ENCODE measurements around the gene ASIC2.

Gene ASIC2

DNA sequence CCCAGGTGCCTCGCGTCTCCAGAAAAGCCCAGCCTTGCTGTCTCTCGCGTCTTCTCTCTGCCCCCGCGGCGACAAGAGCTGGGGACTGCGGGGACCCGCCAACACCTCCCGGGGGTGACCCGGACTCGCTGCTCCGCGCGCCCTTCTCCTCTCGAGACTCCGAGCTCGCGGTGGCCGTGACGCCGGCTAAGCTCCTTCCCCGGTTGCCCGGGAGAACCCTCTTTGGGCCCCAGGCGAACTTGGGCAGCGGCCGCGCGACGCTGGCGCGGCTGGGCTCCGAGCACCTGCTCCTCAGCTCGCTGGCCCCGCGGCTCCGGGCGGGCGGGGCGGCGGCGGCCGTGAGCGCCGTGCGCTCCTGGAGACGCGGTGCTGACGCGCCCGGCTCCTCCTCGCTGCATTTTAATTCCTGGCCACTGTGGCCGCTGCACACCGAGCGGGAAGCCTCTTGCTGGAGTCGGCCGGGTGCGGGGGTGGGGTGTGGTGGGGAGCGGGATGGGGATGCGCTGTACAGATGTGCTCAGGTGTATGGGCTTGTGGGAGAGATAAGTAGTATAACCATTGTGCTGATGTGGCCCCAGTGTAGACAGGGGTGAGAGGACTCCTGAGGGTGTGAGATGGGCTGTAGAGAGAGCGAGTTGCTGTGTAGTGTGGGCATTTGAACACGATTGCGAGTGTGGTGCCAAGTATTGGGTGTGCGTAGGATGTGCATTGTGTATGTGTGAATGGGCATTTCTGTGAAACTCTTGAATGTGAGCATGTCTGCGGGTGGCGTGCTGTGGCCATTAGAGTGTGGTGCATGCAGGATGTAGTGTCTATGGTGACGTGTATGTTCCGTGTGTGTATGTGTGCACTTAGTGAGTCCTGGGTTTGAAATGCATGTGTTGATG lies at the start of gene ASIC2:
Gene ASIC2, minus strand, starts transcription at position 315 of the 887 bp plus-strand sequence.
- Histone ChIP-seq H3K27me3 (ENCODE audit: control insufficient read depth in 5 of 5, insufficient read depth in 4 of 5, low read length in 5 of 5) (peaks cover 19 to 64% (median 39%) of the 10 kb centered on the region in 5 donors), H3K9me3 (ENCODE audit: control insufficient read depth in 5 of 5, low read length in 5 of 5) (no peaks in the 10 kb centered on the region), H3K36me3 (ENCODE audit: control insufficient read depth in 5 of 5, insufficient read depth in 5 of 5, low read length in 5 of 5) (no peaks in the 10 kb centered on the region), H3K9ac (ENCODE audit: low read length in 5 of 5) (no peak within 1 kb of the TSS), H3K4me1 (ENCODE audit: control insufficient read depth in 5 of 5, insufficient read depth in 5 of 5, low read length in 5 of 5) (peaks cover 0 to 16% (median 13%) of the 10 kb centered on the region in 5 donors), H3K27ac (ENCODE audit: low read depth, low read length) (no peak within 1 kb of the TSS), H3K4me3 (ENCODE audit: low read depth in 1 of 5, low read length in 5 of 5) (no peak within 1 kb of the TSS)

DNA sequence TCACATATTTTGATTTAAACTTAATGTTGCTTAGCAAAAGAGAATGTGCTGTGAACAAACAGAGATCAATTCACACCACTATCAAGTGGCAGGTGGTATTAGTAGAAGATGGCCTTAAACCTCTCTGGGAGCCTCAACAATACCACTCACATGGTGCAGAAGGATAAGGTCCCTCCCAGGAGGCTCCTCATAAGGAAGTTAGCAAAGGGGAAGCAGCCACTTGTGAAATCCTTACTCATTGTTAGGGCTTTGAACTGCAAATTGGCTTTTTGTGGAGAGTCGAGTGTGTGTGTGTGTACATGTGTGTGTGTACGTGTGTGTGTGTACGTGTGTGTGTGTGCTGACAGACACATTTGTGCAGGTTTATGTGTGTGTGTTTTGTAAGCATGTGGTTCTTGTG lies 48.9 kb upstream of the ASIC2 start:
- H3K27ac ChIP-seq (ENCODE audit: low read depth, low read length) = no peak overlapping the region
- H3K9me3 ChIP-seq (ENCODE audit: control insufficient read depth in 5 of 5, low read length in 5 of 5) = no peaks in the 10 kb centered on the region
- H3K4me1 ChIP-seq (ENCODE audit: control insufficient read depth in 5 of 5, insufficient read depth in 5 of 5, low read length in 5 of 5) = no peaks in the 10 kb centered on the region
- no peaks in the 10 kb centered on the region for H3K36me3 ChIP-seq (ENCODE audit: control insufficient read depth in 5 of 5, insufficient read depth in 5 of 5, low read length in 5 of 5)
- peaks cover 0 to 22% (median 9%) of the 10 kb centered on the region in 5 donors for H3K27me3 ChIP-seq (ENCODE audit: control insufficient read depth in 5 of 5, insufficient read depth in 4 of 5, low read length in 5 of 5)
- H3K4me3 ChIP-seq (ENCODE audit: low read depth in 1 of 5, low read length in 5 of 5) = no peak overlapping the region
- no peak overlapping the region for H3K9ac ChIP-seq (ENCODE audit: low read length in 5 of 5)

DNA sequence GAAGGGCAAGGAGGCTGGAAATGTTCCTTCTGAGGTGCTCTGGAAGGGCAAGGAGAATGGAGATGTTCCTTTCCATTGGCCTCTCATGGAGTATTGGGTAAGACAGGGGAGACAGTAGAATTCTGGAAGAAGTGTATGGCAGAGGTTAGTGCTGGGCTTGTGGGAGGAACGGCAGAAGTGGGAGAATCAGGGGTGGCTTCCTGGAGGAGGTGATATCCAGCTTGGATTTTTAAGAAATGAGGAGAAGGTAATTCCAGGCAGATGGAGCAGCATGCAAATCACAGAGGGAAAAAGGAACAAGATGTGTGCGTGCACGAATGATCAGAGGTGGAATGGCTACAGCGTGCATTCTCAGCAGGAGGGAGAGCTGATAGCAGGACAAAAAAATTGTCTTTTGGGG lies 45.1 kb upstream of the ASIC2 start:
- Histone ChIP-seq H3K4me3 (ENCODE audit: low read depth in 1 of 5, low read length in 5 of 5) (no peak overlapping the region), H3K4me1 (ENCODE audit: control insufficient read depth in 5 of 5, insufficient read depth in 5 of 5, low read length in 5 of 5) (no peaks in the 10 kb centered on the region), H3K9ac (ENCODE audit: low read length in 5 of 5) (no peak overlapping the region), H3K9me3 (ENCODE audit: control insufficient read depth in 5 of 5, low read length in 5 of 5) (no peaks in the 10 kb centered on the region), H3K27ac (ENCODE audit: low read depth, low read length) (no peak overlapping the region), H3K36me3 (ENCODE audit: control insufficient read depth in 5 of 5, insufficient read depth in 5 of 5, low read length in 5 of 5) (no peaks in the 10 kb centered on the region), H3K27me3 (ENCODE audit: control insufficient read depth in 5 of 5, insufficient read depth in 4 of 5, low read length in 5 of 5) (peaks cover 0 to 18% (median 10%) of the 10 kb centered on the region in 5 donors)

DNA sequence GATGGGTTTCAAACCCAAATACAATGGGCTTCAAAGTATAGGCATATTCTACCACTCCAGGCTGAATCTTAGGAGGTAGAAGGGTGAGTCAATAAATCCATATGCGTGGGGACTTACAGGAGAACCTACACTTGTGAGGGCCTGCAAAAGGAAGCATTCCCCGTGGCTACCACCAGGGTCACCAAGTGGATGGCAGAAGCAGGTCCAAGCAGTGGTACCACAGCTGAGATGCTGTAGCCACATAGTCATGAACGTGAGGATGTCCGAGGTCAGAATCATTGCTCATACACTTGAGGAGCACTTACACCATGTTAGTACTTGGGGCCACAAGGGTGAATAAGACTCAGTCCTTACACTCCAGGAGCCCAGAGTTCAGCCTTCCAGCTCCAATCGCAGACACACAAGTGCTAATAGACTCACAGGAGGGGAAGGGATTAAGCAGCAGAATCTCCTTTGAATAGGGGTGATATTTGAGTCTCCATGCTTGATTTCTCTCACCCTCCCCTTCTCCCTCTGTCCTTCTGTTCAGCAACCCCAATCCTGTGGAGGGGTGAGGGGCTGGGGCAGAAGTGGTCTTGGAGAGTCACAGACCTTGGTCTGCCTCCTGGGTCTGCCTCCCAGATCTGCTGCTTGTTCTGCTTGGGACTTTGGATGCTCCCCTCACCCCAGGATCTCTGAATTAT lies 42.5 kb upstream of the ASIC2 start:
- no peak overlapping the region for H3K4me3 ChIP-seq (ENCODE audit: low read depth in 1 of 5, low read length in 5 of 5)
- H3K36me3 ChIP-seq (ENCODE audit: control insufficient read depth in 5 of 5, insufficient read depth in 5 of 5, low read length in 5 of 5) = no peaks in the 10 kb centered on the region
- no peaks in the 10 kb centered on the region for H3K9me3 ChIP-seq (ENCODE audit: control insufficient read depth in 5 of 5, low read length in 5 of 5)
- H3K27ac ChIP-seq (ENCODE audit: low read depth, low read length) = no peak overlapping the region
- no peak overlapping the region for H3K9ac ChIP-seq (ENCODE audit: low read length in 5 of 5)
- peaks cover 0 to 15% (median 10%) of the 10 kb centered on the region in 5 donors for H3K27me3 ChIP-seq (ENCODE audit: control insufficient read depth in 5 of 5, insufficient read depth in 4 of 5, low read length in 5 of 5)
- no peaks in the 10 kb centered on the region for H3K4me1 ChIP-seq (ENCODE audit: control insufficient read depth in 5 of 5, insufficient read depth in 5 of 5, low read length in 5 of 5)

DNA sequence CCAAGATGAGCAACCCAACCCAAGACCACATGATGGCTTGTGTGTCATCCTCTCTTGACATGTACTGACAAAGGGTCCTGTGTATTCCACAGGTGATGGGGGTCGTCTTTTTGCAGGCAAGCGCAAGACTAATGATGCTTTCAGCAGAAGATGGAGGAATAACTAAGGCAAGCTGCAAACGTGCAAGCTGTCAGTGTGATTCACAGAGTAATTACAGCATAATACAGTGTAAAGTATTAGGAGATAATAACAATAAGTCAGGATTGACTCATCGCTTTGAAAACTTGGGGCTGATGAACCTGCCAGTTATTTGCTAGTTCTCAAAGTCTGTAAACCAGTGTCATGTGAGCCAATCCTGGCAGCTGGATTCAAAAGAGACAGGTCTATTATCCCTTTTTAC lies 41.6 kb upstream of the ASIC2 start:
- Histone ChIP-seq H3K27ac (ENCODE audit: low read depth, low read length) (no peak overlapping the region), H3K27me3 (ENCODE audit: control insufficient read depth in 5 of 5, insufficient read depth in 4 of 5, low read length in 5 of 5) (peaks cover 0 to 12% (median 10%) of the 10 kb centered on the region in 5 donors), H3K36me3 (ENCODE audit: control insufficient read depth in 5 of 5, insufficient read depth in 5 of 5, low read length in 5 of 5) (no peaks in the 10 kb centered on the region), H3K4me3 (ENCODE audit: low read depth in 1 of 5, low read length in 5 of 5) (no peak overlapping the region), H3K9me3 (ENCODE audit: control insufficient read depth in 5 of 5, low read length in 5 of 5) (no peaks in the 10 kb centered on the region), H3K4me1 (ENCODE audit: control insufficient read depth in 5 of 5, insufficient read depth in 5 of 5, low read length in 5 of 5) (no peaks in the 10 kb centered on the region), H3K9ac (ENCODE audit: low read length in 5 of 5) (no peak overlapping the region)

DNA sequence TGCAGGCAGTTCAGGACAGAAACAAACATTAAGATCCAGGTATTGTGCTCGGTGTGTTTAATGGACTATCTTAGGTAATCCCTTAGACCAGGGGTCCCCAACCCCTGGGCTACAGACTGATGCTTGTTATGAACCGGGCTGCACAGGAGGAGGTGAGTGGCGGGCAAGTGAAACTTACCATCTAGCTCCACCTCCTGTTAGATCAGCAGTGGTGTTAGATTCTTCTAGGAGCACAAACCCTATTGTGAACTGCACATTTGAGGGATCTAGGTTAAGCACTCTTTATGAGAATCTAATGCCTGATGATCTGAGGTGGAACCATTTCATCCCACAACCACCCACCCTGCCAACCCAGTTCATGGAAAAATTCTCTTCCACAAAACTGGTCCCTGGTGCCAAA lies 37.8 kb upstream of the ASIC2 start:
- Histone ChIP-seq H3K27ac (ENCODE audit: low read depth, low read length) (no peak overlapping the region), H3K9me3 (ENCODE audit: control insufficient read depth in 5 of 5, low read length in 5 of 5) (no peaks in the 10 kb centered on the region), H3K4me3 (ENCODE audit: low read depth in 1 of 5, low read length in 5 of 5) (no peak overlapping the region), H3K36me3 (ENCODE audit: control insufficient read depth in 5 of 5, insufficient read depth in 5 of 5, low read length in 5 of 5) (no peaks in the 10 kb centered on the region), H3K27me3 (ENCODE audit: control insufficient read depth in 5 of 5, insufficient read depth in 4 of 5, low read length in 5 of 5) (peaks cover 0 to 7% (median 0%) of the 10 kb centered on the region in 5 donors), H3K4me1 (ENCODE audit: control insufficient read depth in 5 of 5, insufficient read depth in 5 of 5, low read length in 5 of 5) (no peaks in the 10 kb centered on the region), H3K9ac (ENCODE audit: low read length in 5 of 5) (no peak overlapping the region)

DNA sequence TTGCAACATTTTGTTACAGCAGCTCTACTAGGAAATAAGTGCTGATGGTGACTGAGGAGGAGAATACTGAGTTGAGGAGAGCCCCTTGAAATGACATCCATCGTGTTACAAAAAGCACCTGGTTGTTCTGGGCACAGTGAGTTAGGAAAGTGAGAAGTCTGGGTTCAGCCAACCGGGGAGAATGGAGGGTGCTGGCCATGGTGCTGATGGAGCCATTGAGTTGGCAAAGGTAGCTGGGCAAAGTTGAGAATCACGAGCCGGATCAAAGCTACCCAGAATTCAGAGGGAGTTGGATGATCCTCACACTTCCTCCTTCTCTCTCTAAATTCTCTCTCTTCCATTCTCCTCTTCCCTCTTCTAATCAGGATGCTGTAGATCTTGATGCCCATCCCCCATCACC lies 35.0 kb upstream of the ASIC2 start:
- Histone ChIP-seq H3K36me3 (ENCODE audit: control insufficient read depth in 5 of 5, insufficient read depth in 5 of 5, low read length in 5 of 5) (no peaks in the 10 kb centered on the region), H3K9me3 (ENCODE audit: control insufficient read depth in 5 of 5, low read length in 5 of 5) (no peaks in the 10 kb centered on the region), H3K27ac (ENCODE audit: low read depth, low read length) (no peak overlapping the region), H3K4me1 (ENCODE audit: control insufficient read depth in 5 of 5, insufficient read depth in 5 of 5, low read length in 5 of 5) (no peaks in the 10 kb centered on the region), H3K9ac (ENCODE audit: low read length in 5 of 5) (no peak overlapping the region), H3K4me3 (ENCODE audit: low read depth in 1 of 5, low read length in 5 of 5) (no peak overlapping the region), H3K27me3 (ENCODE audit: control insufficient read depth in 5 of 5, insufficient read depth in 4 of 5, low read length in 5 of 5) (peaks cover 0 to 11% (median 0%) of the 10 kb centered on the region in 5 donors)

DNA sequence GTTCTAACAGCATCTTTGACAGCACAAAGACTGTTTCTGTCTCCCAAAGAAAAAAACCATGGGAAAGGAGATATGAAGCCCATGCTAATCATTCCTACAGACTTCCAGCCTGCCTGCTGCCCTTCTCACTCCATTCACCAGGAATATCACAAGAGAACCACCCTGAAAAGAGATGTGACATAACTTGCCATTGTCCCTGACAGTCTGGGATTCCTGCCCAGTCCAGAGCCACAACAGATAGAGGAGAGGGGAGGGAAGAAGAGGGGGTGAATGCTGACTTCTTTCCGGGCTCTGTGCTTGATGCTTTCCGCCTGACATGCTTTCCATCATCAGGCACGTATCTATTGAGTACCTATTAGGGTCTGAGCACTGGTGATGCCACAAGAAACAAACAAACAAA lies 31.6 kb upstream of the ASIC2 start:
- Histone ChIP-seq H3K36me3 (ENCODE audit: control insufficient read depth in 5 of 5, insufficient read depth in 5 of 5, low read length in 5 of 5) (no peaks in the 10 kb centered on the region), H3K4me3 (ENCODE audit: low read depth in 1 of 5, low read length in 5 of 5) (no peak overlapping the region), H3K27me3 (ENCODE audit: control insufficient read depth in 5 of 5, insufficient read depth in 4 of 5, low read length in 5 of 5) (peaks cover 0 to 11% (median 4%) of the 10 kb centered on the region in 5 donors), H3K9me3 (ENCODE audit: control insufficient read depth in 5 of 5, low read length in 5 of 5) (no peaks in the 10 kb centered on the region), H3K9ac (ENCODE audit: low read length in 5 of 5) (no peak overlapping the region), H3K27ac (ENCODE audit: low read depth, low read length) (no peak overlapping the region), H3K4me1 (ENCODE audit: control insufficient read depth in 5 of 5, insufficient read depth in 5 of 5, low read length in 5 of 5) (no peaks in the 10 kb centered on the region)

DNA sequence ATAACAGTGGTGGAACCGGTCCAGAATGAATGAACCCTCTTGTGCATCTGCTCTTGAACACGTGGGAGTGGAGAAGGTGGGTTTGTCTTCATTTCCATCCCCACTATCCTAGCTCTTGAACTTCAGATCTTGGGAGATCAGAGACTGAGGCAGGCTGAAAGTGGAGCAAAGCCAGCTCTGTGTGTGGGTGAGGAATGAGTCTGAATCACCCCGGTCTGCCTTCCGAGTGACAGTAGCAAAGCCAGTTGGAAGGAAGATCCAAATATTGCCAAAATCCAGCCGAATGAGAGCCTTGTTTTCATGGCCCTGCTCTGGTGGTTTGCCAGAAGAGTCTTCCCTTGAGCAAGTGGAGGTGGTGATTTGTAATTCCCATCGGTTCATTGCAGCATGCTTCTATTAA lies 29.0 kb upstream of the ASIC2 start:
- Histone ChIP-seq H3K4me1 (ENCODE audit: control insufficient read depth in 5 of 5, insufficient read depth in 5 of 5, low read length in 5 of 5) (no peaks in the 10 kb centered on the region), H3K27me3 (ENCODE audit: control insufficient read depth in 5 of 5, insufficient read depth in 4 of 5, low read length in 5 of 5) (peaks cover 0 to 9% (median 4%) of the 10 kb centered on the region in 5 donors), H3K9me3 (ENCODE audit: control insufficient read depth in 5 of 5, low read length in 5 of 5) (no peaks in the 10 kb centered on the region), H3K9ac (ENCODE audit: low read length in 5 of 5) (no peak overlapping the region), H3K36me3 (ENCODE audit: control insufficient read depth in 5 of 5, insufficient read depth in 5 of 5, low read length in 5 of 5) (no peaks in the 10 kb centered on the region), H3K4me3 (ENCODE audit: low read depth in 1 of 5, low read length in 5 of 5) (no peak overlapping the region), H3K27ac (ENCODE audit: low read depth, low read length) (no peak overlapping the region)

DNA sequence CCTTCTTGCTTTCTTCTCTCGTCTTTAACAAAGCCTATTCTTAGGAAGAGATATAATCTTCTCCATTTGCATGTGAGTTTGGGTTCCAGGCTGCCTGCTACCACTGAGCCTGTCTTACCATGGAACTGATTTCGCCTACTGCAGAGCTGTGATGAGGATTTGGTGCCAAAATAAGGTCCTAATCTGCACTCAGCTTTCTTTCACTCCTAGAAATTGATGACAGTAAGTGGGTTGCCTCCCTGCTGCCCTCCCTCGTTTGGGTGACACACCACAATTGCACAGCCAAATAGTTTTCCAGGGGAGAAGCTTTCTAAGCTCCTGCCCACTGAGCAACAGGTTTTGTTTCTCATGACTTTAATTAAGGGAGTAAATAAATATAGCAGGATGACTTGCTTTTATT lies 25.1 kb upstream of the ASIC2 start:
- H3K27me3 ChIP-seq (ENCODE audit: control insufficient read depth in 5 of 5, insufficient read depth in 4 of 5, low read length in 5 of 5) = peaks cover 0 to 6% (median 4%) of the 10 kb centered on the region in 5 donors
- no peak overlapping the region for H3K4me3 ChIP-seq (ENCODE audit: low read depth in 1 of 5, low read length in 5 of 5)
- no peak overlapping the region for H3K9ac ChIP-seq (ENCODE audit: low read length in 5 of 5)
- no peaks in the 10 kb centered on the region for H3K36me3 ChIP-seq (ENCODE audit: control insufficient read depth in 5 of 5, insufficient read depth in 5 of 5, low read length in 5 of 5)
- H3K9me3 ChIP-seq (ENCODE audit: control insufficient read depth in 5 of 5, low read length in 5 of 5) = no peaks in the 10 kb centered on the region
- no peak overlapping the region for H3K27ac ChIP-seq (ENCODE audit: low read depth, low read length)
- H3K4me1 ChIP-seq (ENCODE audit: control insufficient read depth in 5 of 5, insufficient read depth in 5 of 5, low read length in 5 of 5) = no peaks in the 10 kb centered on the region
